ENCODE data around the gene HIC1.

HIC1 gene

DNA sequence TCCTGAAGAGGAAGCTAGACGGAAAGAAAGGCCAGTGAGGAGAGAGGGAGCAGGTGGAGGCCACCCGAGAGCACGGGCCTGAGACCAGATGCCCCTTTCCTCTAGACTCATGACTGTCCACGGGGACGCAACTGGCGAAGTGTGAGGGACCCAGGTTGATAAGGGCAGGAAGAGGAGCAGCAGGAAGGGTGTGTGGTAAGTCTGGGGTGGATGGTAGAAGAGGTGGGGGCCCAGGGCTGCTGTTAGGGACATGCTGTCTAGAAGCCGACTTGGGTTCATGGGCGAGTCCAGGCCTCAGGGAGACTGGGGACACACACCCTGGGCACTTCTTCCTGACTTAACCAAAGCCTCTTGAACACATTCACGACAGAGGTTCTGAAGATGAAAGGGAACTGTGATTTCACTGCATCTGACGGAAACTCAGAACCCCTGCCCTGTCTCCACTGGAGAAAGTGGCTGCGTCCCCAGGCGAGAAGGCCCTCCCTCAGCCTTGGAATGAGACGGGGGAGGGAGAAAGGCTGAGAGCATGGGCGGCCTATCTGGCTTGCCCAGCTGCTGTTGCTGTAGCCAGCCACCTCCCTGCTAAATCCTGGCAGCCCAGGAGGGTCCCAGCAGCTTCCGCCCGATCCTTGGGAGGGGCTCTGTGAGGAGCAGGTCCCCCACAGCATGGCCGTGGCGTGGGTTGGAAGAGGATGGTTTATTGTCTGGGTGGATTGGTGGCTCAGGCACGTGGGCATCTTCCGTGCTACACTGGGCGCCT is 6.0 kb downstream of the HIC1 start:
- DNase-seq (ENCODE audit: low read depth): no peak

DNA sequence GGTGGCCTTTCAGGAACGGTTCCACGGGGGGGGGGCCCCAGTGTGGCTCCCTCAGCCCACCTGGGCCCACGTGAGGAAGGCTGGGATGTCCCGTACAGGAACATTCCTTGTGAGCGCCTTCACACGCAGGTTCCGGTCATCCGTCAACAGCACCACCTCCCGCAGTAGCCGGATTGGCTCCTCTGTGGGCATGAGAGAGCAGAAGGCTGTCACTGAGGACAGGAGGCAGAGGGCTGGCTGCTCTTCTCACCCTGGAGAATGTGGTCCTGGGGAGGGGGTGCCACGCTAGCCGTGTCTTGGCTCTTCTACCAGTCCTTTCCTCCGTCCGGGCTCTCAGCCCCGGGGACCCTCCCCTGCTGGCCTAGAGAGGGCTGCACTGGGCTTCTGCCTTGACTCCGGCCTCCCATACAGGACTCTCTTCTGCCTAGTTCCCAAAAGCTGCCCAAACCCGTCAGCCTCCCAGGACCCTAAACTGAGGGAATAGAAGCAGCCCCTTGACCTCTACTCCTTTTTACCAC is 6.6 kb downstream of the HIC1 start:
- DNase-seq (ENCODE audit: low read depth): no peak

DNA sequence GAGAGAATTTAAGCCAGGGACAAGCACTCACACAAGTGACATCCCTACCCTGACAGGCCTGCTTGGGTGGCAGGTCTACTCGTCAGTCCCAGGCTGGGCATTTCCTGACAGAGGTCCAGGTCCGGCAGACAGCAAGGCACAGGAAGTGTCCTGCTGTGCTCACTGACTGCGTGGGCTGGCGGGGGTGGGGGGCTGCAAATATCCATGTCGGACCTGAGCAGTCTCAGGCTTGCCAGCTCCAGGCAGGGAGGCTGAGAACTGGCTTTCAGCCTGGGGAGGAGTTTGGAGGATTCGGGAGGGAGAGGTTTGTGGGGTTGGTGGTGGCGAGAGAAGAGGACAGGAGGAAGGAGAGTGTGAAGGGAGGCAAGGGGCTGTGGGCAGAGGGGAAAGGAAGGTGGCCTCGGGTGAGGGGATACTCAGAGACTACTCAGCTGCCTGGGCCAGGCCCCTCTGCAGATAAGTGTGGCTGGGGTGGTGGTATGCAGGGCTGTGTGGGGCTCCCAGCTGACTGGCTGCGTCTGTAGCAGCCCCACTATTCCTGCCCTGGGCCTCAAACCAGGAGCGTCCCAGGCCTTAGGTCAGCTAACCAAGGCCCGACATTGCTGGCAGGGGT is 7.8 kb downstream of the HIC1 start:
- DNase-seq (ENCODE audit: low read depth): no peak

DNA sequence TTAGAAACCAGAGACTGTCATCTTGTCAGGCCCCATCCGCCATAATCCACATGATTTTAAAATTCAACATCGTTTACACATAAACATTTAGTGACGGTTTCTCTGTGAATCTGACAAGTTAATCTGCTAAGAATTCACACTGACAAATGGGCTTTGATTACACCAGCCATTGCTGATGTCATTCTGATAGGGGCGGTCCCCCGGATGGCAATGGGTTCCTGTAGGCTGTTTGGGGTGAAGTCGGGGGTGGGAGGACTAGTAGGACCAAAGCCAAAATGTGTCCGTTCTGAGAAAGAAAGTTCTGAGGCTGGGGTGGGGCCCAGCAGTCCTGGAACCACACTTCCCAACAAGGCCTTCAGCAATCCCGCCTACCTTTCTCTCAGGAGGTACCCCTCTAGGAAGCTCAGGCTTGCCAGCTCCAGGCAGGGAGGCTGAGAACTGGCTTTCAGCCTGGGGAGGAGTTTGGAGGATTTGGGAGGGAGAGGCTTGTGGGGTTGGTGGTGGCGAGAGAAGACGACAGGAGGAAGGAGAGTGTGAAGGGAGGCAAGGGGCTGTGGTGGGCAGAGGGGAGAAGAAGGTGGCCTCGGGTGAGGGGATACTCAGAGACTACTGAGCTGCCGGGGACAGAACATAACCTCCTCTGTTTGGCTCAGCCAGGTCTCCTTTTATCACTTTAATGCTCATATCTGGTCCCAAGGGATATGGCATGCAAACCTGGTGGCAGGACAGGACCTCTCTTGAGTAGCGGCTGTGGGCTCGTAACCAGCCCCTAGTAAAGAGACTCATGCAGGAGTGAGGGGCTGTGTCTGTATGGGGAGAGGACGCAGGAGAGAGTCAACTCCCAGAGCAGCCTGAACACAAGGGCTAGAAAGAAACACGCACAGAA is 8.6 kb downstream of the HIC1 start:
- no peak for DNase-seq (ENCODE audit: low read depth)

DNA sequence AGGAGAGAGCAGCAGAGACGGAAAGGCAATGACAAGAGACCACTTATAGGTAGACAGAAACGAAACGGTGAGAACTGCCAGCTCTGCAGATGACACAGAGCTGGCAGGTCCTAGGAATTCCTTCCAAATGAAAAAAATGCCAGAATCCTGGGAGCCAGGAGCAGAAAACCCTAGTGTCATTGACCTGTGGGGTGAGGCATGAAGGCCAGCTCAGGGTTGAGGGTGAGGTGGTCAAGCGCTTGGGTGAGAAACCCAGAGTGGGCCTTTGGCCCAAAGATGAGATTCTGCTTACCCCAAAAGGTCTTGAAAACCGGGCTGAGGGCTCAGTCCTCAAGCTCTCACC is 9.2 kb downstream of the HIC1 start:
- no peak for DNase-seq (ENCODE audit: low read depth)

DNA sequence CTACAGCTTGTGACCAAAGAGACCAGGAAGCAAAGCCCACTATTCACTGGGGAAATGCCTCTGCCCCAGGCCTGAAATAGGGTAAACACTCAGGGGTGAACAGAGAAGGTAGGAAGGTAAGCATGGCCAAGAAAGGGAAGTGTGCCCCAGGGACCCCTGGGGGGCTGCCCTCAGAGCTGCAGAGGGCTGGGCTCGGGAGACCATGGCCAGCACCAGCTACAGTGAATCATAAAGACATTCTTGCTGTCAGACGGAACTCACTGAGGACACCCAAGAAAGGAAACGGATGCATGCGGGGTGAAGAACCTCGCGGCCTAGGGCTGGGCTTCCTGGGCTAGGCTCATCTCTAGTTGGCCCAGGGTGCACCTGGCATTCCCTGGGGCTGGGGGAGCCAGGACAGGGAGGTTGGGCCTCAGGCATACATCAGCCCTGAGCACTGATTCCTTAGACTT is 9.6 kb downstream of the HIC1 start:
- no peak for DNase-seq (ENCODE audit: low read depth)

DNA sequence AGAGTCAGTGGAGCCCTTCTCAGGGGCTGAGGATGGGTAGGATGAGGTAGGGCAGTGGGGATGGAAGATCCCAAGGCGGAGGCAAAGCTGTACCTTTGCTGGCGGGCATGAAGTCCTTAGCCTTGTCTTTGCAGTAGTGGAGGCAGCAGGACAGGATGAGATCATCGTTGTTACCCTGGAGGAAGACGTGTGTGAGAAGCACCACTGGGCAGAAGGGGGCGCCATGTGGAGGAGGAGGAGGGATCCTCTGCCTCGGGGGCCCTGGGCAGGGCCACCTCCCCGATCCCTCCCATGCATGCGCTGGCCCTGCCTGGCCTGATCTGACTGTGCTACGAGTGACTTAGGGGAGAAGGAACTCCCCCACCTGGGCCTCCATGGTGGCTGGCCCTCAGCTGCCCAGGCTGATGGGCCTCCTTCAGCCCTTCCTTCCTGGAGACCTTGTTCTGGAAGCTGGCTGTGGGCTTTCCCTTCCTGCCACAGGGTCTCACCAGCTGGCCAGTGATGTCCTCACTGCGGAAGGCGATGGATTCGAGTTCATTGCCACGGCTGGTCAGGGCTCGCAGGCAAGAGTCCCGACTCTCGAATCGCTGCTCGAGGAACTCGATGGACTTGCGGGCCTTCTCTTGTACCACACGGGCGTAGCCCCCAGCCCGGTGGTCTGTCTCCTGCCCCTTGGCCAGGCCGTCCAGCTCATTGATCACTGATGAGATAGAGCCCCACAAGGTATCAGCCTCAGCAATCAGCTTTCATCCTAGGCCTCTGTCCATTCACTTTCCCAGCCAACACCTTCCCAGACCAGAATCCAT is 10.3 kb downstream of the HIC1 start:
- no peak for DNase-seq (ENCODE audit: low read depth)

DNA sequence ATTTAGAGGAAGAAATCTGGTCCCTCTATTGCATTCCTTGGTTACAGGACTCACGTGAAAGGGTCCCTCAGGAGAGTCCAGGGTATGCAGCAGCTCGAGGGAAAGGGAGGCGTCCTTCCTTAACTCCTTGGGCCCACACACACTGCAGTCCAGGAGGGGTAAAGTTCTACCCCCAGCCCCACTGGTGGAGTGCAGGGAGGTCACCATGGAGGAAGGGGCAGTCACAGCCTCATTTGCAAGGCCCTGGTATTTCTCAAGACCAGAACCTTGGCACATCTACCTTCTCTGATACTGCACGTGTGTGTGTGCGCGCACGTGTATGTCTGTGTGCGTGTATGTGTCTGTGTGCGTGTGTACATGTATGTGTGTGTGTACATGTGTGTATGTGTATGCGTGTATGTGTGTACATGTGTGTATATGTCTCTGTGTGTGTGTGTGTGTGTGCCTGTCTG is 11.1 kb downstream of the HIC1 start:
- DNase-seq (ENCODE audit: low read depth): no peak

DNA sequence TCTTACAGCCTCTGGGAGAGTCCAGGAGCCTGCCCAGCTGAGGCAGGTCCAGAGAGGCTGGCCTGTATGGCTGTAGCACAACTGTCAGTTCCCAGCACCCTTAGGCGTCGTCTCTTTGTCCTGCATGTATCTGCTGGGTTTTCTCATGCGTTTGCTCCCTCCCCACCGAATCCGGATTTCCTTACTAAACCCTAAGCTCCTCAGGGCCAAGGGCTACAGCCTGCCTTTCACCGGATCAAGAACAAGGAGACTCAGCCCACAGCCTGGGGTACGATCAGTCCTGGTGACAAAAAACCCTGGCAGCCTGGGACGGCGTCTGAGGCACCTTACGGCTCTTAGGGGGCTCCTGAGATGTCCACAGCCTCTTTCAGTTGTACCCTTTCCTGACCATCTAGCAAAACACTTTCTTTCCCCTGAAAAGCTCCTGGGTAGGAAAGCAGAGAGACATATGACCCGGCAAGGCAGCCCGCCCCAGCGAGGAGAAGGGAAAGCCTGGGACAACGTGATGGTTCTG is 12.2 kb downstream of the HIC1 start:
- DNase-seq (ENCODE audit: low read depth): no peak

DNA sequence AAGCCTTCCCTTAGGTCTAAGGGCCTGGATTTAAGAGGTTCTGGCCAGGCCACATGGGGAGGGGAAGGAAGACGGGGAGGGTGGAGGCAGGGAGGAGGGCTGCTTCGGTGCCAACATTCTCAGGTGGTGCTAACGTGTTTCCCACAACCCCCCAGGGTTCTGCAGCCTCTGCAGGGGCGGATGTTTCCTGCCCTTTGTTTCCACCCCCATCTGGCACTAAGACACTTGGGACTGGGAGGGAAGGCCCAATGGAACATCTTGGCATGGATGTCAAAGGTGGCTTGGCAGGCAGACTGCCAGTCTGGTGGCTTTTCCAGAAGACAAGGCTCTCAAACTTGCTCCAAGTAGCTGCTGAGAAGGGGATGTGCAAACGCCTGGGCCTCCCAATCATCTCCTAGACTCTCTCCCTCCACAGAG is 12.7 kb downstream of the HIC1 start:
- DNase-seq (ENCODE audit: low read depth): no peak

DNA sequence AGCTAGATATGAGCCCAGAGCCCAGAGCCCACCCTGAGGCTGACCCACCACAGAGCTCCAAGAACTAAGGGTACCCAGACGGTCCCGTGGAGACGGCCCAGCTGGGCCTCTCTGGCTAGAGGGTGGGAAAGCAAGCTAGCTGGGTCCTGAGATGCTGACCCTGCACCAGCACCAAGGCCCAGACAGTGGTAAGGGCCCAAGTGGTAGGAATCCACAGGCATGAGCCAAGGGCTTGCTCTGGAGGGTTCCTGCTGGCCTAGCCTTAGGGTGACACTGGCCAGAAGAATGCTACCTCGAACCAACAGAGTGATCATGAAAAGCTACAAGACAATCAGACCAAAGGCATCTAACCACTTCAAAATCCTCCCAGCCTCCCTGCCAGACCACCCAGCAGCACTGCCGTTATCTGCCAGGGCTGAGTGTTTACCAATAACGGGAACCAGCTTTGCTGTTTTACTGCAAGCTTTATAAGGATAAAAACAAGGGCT is 13.2 kb downstream of the HIC1 start:
- DNase-seq (ENCODE audit: low read depth): no peak

DNA sequence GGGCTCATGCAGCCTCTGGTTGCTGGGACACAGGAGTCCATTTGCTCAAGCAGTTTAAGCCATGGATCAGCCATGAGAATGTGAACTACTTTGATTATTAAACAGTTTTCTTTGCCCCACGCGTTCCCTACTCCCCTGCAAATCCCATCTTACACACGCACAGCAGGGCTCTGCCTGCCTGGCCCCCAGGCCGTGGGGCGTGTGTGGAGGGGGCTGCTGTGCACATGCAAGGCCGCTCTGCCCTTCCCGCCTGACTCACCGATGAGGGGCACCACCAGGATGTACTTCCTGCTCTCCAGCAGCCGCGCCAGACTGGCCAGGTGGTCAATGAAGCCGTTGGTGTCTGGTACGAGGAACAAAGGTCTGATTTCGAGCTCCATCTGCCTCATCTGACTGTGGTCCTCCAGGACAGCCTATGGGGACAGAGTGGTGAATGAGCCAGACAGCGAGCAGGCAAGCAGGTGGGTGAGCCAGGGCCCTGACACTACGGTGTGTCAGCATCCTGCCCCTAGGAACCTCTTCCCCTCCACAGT is 13.7 kb downstream of the HIC1 start:
- DNase-seq (ENCODE audit: low read depth): no peak

DNA sequence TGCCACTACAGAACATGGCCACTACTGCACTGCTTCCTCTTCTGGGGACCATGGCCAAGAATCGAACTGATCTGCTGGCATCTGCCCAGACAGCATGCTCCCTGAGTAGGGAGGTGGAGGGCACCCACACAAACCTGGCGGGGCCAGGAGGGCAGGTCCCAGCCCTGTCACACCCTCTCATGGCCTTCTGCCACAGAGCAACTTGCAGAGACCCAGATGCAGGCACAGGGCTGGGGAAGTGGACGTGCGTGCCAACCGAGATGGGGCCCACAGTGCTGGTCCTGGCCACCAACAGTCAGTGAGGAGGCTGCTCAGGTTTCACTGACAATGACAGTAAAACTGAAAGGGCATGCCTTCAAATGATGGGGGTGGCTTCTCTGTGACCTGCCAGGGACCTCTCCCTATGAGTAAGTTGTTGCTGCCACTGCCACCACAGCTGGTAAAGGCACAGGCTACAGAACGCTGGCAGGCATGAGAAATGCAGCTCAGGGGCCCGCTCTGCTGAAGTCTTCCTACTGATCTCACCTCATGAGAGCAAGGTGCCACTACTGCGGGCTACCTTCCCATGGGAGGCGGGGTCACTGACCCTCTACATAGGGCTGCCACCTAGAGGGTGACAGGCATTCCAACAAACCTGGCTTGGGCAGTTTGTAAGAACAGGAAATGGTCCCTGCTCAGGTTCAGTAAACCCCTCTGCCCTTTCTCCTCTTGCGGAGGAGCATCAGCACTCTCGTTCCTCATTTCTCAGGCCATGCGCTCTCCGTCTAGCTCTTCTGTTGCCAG is 15.5 kb downstream of the HIC1 start:
- no peak for DNase-seq (ENCODE audit: low read depth)

DNA sequence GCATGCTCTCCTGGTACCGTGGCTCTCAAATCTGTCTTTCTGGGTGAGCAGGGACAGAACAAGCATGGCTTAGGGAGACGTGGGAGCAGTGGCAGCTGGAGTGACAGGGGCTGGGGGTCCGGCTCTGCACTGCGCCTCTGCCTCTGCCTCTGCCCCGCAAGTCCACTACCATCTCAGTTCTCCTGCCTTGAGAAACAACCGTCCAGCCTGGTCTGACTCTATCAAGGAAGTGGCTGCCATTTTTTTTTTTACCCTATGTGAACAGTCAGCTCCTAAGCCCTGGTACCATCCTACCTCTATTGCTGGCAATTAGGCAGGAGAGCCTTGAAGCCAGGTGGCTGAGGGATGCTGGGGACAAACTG is 16.1 kb downstream of the HIC1 start:
- DNase-seq (ENCODE audit: low read depth): no peak

DNA sequence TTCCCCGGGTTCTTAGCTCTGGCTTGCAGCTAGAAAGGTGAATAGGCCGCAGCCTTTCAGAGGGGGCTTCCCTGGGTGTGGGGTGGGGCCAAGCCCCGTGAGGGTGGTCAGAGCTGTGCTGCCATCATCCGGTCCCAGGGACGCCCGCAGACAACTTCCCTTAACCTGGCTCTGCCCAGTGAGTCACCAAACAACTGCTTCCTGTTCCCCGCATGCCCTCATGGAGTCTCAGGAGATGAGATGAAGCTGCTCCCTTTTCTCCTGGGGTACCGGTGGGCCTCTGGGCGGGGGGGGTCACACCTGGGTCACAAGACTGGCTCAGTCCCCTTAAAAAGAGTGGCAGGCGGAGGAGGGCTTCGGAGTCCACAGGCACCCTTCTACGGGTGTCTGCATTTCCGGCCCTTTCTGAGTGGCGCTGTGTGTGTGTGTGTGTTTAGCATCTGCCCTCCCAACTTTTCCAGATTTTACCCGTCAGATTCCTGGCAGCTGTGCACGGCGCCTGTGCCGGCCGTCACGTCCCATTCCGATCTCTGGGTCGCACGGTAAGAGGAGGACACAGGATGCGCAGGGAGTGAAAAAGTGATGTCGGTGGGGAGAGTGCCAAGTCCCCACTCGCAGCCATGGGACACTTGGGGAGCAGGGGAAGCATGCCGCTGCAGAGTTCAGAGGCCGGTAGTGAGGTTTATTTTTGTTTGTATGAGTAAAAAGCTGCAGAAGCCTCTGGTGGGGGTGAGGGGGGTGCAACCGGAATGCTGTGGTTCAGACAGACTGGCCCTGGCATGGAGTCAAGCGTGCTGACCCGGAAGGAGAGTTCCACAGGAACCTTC is 16.8 kb downstream of the HIC1 start:
- no peak for DNase-seq (ENCODE audit: low read depth)

DNA sequence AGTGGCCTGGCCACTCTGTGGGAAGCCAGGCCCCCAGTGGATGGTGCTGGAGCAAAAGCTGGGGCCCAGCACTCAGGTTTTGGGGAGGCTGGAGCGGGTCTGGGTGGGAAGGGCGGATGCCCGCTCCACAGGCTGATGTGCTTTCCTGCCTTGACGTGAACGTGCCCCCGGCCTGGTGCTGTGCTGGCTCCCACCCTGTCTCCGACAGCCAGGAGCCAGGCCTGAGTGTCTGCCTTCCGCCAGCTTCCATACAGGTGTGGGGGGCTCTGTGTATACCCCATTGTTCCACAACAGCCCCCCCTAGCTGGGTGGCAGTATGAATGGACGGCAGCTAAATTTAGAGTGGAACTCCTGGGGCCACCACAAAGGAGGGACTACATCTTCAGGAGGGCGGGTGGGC is 20.0 kb downstream of the HIC1 start:
- DNase-seq (ENCODE audit: low read depth): no peak

DNA sequence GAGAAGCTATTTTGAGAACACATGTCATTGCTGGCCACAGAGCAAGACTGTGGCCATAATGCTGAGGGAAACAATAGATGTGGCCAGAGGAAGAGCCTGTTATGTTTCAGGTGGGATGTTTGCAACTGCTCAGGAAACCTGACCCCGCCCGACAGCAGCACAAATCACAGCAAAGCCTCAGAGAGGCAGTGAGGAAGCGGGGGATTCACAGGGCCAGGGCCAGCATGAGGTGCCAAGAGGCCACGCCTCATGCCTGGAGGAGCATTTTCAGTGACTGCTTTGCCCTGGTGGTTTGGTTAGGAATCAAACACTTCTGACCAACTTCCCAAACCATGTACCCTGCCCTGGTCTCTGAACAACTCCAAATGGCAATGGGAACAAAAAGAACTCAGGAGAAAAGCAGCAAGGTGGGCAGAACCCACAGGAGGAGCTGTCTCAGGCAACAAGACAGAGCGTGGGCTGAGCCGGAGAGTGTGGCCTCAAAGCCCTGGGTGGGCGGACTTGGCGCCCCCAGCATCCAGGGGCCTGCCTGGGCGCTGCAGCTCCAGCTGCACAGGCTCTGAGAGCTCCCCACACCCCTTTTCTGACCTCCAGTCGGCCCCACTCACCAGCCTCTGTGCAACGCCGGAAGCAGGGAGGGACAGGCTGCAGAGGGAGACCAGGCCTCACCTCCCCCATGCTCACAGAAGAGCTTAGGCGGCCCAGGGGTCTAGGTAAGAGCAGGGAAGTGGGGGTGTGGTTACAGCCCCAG is 20.6 kb downstream of the HIC1 start:
- DNase-seq (ENCODE audit: low read depth): no peak

DNA sequence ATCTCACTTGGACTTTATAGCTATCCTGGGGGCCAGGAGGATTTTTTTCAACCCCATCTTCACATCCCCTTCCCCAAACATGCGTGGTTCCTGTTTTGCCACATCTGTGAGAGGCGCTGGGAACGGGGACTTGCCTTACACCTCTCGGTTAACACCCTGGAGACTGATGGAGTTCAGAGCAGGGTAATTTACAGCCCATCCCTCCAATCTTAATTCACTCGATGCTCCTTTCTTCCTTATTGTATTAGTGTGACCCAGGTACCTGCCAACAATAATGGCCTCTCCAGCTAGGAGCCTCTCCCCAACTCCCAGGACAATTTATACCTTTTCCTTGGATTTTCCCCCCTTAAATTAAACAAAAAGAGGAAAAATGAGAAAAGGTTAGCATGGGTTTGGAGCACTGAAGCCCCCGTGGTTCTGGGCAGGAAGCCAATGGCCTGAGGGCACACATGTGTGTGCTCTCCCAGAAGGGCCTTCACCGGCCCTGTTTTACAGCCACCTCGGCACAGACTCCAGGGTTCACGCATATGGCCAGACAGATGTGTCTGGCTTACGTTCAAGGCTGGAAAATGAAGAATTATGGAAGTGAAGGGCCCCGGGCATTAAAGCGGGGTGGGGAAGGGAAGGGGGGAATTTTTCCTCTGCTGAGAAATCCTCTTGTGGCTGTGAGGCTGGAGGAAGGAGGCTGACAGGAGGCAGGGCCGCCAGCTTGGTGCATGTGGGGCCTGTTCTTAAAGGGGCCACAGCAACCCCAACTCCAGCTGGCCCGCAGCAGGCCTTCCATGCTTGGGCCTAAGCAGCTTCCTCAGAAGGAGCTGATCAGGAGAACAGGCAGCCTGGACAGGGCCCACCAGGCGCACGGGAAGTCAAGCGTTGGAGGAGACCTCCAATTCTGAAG is 21.4 kb downstream of the HIC1 start:
- no peak for DNase-seq (ENCODE audit: low read depth)
